ENCODE results near the gene IQSEC1. TPM values are rescaled to one million over a fixed set of nuclear protein-coding genes. Genes with fewer than 3 reads are reported as not detected.

The IQSEC1 gene
- total RNA-seq, 1 donor from 2014 or later = 37.2 TPM

DNA sequence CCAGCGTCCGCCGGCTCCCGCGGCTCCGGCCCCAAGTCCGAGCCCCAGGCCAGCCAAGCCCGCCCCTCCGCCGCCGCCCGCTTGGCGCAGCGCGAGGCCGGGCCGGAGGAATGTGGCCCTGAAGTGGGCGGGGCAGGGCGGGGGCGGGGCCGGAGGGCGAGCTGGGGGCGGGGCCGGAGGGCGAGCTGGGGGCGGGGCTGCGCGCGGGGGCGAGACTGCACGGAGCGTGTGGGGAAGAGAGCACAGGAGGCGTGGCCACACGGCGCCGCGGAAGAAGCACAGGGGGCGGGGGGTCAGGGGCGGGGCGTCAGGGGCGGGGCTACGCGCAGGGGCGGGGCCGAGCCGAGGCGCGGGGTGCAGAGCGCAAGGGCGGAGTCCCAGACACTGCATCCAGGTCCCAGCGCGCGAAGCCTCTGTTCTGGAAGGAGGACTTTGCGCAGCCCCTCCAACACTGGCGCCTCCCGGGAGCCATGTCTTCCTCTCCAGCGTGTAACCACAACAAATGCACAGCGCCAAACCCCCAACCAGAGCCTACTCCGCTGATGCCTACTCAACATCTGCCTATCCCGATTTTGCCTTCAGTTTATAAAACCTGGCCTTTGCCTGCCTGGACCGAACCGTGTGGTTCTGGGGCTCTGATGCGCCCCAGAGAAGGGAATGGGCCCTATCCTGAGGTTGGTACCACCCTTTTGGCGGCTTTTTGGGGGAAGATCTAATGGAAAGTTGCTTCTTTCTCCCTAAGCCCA, 105.5 kb downstream of the IQSEC1 start:
- no peaks in the 10 kb centered on the region for H3K9me3 Mint-ChIP-seq (ENCODE audit: low read depth)
- no peaks in the 10 kb centered on the region for H3K27me3 Mint-ChIP-seq (ENCODE audit: low read depth)
- peak overlapping the region; percentile 63 for H3K4me3 Mint-ChIP-seq (ENCODE audit: unreplicated experiment)
- no peaks in the 10 kb centered on the region for H3K36me3 Mint-ChIP-seq (ENCODE audit: low read depth)
- TF ChIP-seq, protein P1, sequence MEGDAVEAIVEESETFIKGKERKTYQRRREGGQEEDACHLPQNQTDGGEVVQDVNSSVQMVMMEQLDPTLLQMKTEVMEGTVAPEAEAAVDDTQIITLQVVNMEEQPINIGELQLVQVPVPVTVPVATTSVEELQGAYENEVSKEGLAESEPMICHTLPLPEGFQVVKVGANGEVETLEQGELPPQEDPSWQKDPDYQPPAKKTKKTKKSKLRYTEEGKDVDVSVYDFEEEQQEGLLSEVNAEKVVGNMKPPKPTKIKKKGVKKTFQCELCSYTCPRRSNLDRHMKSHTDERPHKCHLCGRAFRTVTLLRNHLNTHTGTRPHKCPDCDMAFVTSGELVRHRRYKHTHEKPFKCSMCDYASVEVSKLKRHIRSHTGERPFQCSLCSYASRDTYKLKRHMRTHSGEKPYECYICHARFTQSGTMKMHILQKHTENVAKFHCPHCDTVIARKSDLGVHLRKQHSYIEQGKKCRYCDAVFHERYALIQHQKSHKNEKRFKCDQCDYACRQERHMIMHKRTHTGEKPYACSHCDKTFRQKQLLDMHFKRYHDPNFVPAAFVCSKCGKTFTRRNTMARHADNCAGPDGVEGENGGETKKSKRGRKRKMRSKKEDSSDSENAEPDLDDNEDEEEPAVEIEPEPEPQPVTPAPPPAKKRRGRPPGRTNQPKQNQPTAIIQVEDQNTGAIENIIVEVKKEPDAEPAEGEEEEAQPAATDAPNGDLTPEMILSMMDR (IDR thresholded peaks at IDR 0.05) = no peak
- DNase-seq (ENCODE audit: low spot score) = no peak
- no peak overlapping the region for H3K27ac Mint-ChIP-seq (ENCODE audit: unreplicated experiment)
- peaks cover 72% of the 10 kb centered on the region for H3K4me1 Mint-ChIP-seq (ENCODE audit: low read depth)

DNA sequence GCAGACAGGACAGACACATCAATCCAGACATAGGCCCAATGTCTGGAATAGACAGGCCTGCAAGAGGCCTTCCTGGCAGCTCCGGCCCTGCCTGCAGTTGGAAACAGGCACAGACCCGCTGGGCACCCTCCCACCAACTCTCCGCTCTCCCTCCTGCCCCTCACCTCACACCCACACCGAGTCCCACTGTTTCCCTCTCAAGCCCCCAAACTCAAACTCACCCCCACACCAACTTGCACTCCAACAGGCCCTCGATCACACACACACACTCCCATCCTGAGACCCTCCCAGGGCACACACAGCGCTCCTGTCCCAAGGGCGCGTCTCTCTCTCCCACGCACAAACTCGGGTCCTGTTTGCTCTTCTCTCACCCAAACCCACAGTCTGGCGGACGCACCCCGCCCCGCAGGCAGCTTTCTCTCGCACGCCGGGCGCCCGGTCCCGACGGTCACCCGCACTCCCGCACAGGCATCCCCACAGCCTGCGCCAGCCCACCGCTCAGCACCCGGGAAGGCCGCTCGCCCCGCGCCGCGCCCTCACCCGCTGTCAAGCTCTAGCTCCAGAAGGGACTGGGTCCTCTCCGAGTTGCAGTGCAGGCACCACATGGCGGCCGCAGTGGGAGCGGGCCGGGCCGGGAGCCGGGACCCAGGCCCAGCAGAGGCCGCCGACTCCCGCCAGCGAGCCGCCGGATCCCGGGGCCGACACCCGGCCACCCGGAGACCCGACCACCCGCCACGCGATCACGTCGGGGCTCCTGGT, 106.2 kb downstream of the IQSEC1 start:
- peak overlapping the region; percentile 93 for H3K4me3 Mint-ChIP-seq (ENCODE audit: unreplicated experiment)
- H3K27ac Mint-ChIP-seq (ENCODE audit: unreplicated experiment) = peak overlapping the region; percentile 89
- TF ChIP-seq, protein P1 (IDR thresholded peaks at IDR 0.05) = no peak
- DNase-seq (ENCODE audit: low spot score) = no peak
- peaks cover 80% of the 10 kb centered on the region for H3K4me1 Mint-ChIP-seq (ENCODE audit: low read depth)
- H3K9me3 Mint-ChIP-seq (ENCODE audit: low read depth) = no peaks in the 10 kb centered on the region
- H3K36me3 Mint-ChIP-seq (ENCODE audit: low read depth) = no peaks in the 10 kb centered on the region
- H3K27me3 Mint-ChIP-seq (ENCODE audit: low read depth) = no peaks in the 10 kb centered on the region

DNA sequence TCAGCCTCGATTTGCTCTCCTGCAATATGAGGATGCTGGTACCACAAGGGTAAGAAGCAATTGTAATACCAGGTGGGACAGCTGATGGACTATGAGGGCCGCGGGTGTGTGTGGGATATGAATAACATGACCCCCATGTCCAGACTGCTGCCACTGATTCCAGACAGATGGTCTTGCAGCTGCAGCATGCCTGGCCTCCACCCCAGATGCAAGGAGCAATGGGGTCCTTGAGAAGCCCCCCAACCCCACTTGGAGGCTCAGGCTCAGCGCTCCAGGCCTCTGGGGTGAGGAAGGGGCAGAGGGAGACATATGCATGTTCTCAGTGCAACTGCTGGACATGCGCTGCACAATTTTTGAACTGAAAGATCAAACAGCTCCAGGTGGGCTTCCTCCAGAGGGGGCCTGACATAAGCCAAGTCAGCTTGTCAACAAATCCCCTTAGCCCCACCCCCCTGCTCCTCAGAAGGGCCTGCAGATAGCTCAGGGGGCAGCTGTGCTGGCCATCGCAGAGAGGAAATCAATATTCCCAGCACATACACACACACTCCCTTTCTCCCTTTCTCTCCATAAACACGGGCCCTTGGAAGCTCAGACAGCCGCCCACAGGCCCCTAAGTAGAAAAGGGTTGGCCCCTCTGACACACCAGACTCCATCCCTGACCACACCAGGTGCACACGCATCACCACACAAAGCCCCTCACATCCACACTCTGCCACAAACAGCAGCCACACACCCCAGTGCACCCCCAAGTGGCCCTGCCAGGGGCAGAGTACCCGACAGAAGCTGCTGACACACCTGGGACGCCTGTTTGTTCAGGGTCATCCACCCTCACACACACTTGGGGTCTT, 107.0 kb downstream of the IQSEC1 start:
- Mint-ChIP-seq H3K4me3 (ENCODE audit: unreplicated experiment) (peak overlapping the region; percentile 93), H3K4me1 (ENCODE audit: low read depth) (peaks cover 88% of the 10 kb centered on the region), H3K9me3 (ENCODE audit: low read depth) (no peaks in the 10 kb centered on the region), H3K27me3 (ENCODE audit: low read depth) (no peaks in the 10 kb centered on the region), H3K36me3 (ENCODE audit: low read depth) (no peaks in the 10 kb centered on the region), H3K27ac (ENCODE audit: unreplicated experiment) (peak overlapping the region; percentile 89)
- TF ChIP-seq, protein P1 (IDR thresholded peaks at IDR 0.05) = no peak
- DNase-seq (ENCODE audit: low spot score) = no peak

DNA sequence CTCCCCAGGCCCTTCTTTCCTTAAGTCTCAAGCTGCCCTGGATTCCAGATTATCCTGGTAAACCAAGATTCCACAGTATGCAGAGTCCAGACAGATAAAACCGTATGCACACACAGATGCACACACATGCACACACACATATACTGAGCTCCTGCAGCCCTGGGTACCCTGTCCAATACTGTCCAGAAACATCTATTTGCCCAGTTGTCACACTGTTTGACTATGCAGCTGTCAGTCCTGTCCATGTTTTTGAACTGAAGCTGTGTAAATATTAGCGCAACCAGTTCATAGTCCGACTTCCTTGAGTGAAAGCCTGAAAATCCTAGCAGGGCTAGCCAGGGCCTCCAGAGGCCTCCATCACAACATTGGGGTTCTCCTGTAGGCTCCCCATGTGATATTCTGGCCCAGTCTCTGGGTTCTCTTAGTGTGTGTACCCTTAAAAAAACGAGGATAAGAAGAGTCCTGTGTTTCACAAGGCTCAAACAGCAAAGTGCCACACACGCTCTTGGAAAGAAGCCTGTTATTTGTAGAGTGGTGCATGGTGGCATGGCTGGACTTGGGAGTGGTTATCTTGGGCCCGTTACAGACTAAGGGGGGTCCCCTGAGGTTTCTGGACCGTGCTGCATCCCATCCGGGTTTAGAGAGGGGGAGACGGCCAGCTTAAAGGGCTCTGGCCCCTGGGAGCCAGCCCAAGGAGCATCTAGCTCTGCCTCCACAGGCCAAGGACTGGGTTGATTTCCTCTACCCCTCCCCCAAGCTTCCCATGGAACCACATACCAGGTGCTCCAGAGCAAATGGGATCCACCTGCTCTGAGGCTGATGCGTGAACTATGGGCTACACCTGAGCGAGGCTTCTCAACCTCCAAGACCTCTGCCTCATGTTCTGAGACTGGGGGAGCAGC, 108.3 kb downstream of the IQSEC1 start:
- TF ChIP-seq, protein P1 (IDR thresholded peaks at IDR 0.05) = no peak

More for the DNA sequence above, 108.3 kb downstream of the IQSEC1 start:
- H3K27ac Mint-ChIP-seq (ENCODE audit: unreplicated experiment) = peak overlapping the region; percentile 36
- H3K9me3 Mint-ChIP-seq (ENCODE audit: low read depth) = no peaks in the 10 kb centered on the region
- H3K36me3 Mint-ChIP-seq (ENCODE audit: low read depth) = no peaks in the 10 kb centered on the region
- no peaks in the 10 kb centered on the region for H3K27me3 Mint-ChIP-seq (ENCODE audit: low read depth)
- H3K4me1 Mint-ChIP-seq (ENCODE audit: low read depth) = peaks cover 91% of the 10 kb centered on the region
- H3K4me3 Mint-ChIP-seq (ENCODE audit: unreplicated experiment) = no peak overlapping the region
- no peak for DNase-seq (ENCODE audit: low spot score)
